Raji (cell line): Measurements from ENCODE around the gene TBC1D22A.

Experiments
- POLR2A ChIP-seq: IDR thresholded peaks from 2 replicates; pipeline ENCODE4 v1.6.1; 2011; ENCODE audit warnings: low read depth, low read length, control low read depth; ENCODE audit not compliant: insufficient read depth

Gene TBC1D22A

DNA sequence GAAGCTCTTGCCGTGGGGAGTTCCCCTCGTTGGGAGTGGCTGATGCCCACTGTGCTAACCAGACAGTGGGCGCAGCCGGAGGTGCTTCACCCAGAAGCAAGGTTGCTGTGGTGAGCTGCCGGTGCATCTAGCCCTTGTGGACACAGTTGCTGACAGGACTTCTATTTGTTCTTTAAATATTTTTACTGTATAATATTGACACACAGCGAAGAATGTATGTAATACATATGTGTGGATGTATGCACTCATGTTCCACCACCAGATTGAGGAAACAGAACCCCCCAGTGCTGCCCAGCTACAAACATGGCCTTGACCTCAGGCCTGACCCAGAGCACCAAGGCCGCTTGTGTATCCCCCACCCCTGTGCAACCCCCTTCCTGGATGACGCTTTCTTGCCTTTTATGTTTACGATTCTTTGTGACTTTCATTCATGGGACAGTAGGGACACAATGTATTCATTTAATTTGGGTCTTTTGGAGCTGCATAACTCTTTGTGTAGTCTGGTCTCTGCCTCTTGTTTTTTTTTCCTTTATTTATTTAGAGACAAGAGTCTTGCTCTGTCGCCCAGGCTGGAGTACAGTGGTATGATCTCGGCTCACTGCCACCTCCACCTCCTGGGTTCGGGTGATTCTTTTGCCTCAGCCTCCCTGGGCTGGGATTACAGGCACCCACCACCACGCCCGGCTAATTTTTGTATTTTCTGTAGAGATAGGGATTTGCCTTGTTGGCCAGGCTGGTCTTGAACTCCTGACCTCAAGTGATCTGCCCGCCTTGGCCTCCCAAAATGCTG is 132.6 kb downstream of the TBC1D22A start:
- no peak for TF ChIP-seq POLR2A

DNA sequence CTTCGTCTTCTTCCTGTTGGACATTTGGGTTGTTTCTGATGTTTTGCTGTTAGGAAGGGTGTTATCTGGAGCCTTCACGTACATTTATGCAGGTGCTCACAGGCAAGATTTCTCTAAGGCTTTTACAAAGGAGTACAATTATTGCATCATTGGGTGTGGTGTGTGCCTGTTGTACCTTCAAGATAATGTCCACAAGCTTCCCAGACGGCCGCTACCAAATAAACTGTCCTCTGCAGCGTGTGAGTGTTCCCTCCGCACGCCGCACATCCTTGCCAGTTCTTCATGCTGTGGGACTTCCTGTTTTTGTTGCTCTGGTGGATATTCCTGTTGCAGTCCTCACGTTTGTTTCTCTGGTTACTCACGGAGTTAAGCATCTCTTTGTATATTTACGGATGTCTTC is 133.3 kb downstream of the TBC1D22A start:
- TF ChIP-seq POLR2A = no peak

DNA sequence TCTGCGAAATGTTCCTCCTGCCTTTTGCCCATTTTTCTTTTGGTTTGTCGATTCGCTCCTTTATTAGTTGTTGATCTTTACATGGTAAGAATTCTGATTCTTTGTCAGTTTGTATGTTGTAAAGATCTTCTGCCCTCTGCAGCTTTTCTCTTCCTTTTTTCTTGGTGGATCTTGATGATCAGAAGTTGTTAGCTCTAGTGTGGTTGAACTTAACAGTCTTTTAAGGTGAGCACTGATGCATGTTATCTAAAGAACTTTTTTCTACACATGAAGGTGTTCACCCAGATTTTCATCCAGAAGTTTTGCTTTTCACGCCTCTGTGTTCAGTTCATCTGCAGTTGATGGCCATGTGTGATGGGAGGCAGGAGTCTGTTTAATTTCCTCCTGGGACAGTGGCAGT is 133.7 kb downstream of the TBC1D22A start:
- TF ChIP-seq POLR2A = no peak

DNA sequence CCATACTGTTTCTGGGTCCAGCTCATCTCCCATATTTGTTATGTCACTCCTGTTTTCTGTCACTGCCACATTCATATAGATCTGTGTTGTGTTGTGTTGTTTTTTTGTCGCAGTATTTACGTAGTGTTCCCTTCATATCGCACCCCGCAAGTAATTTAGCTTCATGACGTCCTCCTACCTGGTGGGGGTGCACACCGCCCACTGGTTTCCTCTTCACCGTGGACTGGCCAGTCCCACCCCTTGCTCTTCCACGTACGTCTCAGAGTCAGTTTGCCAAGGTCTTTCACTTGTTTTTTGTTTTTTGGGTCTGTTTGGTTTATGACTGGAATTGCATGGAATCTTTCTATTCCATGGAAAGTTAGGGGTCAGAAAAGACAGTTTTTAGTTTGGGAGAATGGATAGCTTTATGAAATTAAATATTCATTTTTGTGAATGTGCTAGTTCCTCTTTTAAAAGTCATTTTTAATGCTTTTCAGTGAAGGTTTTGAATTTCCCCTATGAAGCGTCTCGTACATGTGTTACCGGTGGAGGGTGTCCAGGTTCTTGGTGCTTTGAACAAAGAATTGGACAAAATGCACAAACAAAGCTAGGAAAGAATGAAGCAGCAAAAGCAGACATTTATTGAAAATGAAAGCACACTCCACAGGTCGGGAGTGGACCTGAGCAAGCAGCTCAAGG is 134.3 kb downstream of the TBC1D22A start:
- TF ChIP-seq POLR2A = no peak

DNA sequence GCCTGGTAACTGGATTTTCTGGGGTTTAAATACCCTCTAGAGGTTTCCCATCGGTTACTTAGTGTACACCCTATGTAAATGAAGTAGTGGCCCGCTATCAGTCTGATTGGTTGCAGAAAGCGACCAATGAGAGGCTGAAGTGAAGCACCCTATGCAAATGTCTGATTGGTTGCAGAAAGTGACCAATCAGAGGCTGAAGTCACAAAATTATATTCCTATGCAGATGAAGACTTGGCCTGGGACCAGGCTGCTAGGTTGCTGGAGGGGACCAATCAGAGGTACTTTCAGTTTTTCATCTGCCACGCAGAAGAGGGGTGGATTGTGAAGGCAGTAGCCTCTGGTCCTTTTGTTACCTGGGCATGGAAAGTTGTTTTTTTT is 134.8 kb downstream of the TBC1D22A start:
- TF ChIP-seq POLR2A = no peak

DNA sequence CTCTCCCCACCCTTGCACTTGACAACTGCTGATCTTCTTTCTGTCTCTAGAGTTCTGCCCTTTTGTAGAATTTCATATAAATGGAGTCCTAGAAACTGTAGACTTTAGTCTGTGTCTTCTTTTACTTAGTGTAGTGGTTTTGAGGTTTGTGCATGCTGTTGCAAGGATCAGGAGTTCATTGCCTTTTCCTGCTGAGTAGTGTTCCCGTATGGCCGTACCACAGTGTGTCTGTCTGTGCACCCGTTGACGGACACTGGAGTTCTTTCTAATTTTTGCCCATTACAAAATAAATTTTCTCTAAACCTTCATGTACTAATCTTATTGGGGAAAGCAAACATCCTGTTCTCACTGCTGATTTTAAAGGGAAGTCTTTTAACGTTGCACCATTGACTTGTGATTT is 138.1 kb downstream of the TBC1D22A start:
- no peak for TF ChIP-seq POLR2A

DNA sequence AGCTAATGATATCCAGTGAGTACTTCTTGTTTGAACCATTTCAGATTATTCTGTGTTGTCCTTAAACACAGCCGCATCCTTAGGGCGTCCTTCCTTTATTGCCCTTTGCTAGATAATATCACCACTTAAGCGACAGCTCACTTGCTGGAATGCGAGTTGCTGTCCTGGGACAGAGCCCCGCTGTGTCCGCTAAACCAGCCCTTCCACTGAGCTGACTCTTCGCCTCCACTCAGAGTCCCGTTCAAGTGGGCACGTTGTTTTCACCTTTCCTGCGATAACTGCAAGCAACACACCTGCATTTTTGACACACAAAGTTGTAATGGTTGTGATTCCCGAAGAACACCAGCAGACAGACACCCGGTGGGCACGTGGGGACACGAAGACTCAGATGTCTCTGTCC is 140.0 kb downstream of the TBC1D22A start:
- no peak for TF ChIP-seq POLR2A

DNA sequence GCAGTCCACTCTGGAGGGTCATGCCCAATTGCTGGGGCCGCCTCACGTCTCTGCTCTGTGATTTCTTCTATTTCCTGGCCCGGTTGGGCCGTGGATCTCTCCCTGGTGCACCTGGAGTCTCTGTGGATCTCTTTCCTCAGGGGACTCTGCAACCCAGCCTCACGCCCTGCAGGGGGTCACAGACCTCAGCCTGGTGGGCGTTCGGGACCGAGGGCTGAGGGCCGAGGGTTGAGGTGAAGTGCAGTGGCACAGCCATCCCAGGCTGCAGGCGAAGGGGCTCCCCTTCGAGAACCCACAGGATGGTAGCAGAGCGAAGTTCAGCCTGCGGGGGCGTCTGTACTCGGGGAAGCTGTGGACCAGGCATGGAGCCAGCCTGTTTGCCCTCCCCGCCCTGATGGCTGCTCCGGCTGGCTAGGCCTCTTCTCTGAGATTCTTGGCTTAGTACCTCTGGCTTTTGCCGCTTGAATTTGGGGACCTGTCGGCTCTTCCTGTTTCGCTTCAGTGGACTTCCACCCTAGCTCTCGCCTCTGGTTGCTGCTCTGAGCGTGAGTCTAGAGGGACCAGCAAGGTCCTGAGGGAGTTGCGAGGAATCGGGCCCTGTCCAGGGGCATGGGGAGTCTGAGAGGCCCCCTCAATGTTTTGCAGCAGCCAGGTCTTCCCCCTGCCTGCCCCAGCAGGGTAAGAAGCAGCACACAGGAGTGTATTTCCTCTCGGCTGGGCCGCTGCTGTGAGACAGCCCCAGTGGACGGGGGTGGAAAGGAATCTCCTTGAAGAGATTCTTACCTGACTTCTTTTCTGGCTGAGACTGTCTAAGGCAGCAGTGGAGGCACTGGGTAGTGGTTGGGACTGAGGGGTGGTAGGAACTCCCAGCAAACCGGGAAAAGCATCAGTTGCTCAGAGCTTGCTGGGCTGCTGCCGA is 140.8 kb downstream of the TBC1D22A start:
- no peak for TF ChIP-seq POLR2A

DNA sequence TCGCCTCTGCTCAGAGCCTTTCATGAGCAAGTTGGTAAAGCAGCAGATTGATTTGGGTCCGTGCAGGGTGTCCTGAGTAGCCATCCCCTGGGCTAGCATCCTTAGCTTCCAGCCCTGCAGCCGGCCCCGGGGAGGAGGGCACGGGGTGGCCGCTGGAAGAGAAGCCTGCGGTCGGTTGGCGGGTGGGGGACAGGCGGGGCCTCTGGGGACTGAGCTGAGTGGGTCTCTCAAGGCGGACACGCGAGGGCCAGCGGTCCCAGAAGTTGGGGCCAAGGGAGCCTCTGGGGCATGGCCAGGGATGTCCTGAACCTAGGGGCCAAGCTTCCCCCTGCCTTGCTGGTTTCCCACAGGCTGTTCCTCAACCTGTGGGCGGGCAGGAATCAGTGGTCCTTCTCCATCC is 143.0 kb downstream of the TBC1D22A start:
- TF ChIP-seq POLR2A = no peak

DNA sequence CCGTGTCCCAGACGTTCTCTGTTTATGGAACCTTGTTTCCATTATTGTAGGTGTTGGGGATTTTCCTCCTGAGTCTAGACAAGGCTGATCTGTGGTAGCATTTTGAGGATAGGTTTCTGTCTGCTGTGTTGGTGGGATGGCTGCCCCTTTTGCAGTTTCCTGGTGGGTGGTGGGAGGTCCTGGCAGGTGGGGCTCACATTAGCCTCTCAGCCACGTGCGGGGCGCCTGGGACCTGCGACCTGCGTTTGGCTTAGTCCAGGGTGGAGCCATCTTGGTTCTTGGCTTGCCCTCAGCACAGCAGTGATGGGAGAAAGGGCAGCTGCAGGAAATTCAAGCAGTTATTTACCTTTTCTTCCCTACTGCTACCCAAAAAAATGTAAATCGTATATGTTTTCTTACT is 143.4 kb downstream of the TBC1D22A start:
- no peak for TF ChIP-seq POLR2A

DNA sequence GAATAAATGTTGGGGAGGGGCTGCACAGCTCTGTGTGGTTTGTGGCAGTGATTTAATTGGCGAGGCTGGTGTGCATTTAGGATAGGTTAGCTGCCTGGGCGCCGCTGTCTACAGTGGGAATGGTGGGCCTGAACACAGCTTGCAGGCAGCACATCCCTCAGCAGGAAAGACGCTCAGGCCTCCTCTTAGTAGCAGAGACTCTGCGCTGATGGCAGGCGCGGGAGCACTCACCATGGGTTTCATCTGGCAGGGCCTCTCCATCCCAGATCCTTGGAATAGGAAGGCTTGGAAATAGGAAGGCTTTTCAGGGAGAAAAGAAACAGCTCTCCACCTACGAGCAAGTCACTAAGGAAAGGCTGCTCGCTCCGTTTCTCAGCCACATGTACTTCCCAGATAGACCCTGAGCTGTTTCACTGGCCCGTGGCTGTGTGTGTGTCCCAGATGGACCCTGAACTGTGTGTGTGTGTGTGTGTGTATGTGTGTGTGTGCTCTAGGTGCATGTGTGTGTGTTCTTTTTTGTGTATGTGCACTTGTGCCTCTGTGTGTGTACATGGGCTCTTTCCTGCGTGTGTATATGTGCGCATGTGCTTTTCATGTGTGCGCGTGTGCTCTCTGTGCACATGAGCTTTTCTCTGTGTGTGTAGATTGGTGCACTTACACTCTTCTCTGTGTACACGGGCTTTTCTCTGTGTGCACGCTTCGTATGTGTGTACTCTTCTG is 144.0 kb downstream of the TBC1D22A start:
- no peak for TF ChIP-seq POLR2A

DNA sequence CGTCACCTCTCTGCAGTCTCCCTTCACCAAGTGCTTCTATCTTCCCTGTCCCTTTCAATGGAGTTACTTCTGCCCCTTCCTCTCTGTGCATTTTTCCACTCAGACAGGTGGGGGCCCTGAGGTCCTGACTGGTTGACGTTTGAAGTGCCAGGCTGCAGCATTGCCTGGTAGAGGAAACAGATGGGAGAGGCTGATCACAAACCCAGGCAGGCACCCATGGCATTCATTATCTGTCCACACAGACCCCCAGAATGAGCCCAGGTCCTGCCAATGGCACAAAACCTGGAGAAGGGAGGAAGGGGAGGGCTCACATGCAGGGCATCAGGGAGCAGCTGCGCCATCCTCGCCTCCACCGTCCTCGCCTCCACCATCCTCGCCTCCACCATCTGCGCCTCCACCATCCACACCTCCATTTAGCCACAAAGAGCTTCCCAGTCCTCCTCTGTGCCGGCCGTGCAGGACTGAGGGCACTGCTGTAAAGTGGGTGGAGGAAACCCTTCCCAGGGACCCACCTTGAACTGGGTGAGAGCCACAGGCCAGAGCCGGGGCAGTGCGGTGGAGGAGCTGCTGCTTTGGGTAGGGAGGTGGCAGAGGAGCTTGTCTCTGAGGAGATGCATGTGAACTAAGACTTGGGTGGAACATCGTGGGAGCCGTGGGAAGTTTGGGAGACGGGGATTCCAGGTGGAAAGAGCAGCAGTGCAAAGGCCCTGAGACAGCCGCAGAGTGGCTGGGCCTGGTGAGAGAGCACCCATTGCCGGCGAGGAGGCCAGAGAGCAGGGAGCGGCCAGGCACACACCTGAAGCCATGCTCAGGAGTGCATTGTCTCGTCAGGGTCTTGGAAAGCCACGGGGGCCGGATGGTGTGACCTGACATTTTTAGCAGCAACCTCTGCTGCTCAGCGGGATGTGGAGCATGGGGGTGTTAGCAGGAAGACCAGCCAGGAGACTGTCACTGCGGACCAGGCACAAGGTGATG is 145.1 kb downstream of the TBC1D22A start:
- no peak for TF ChIP-seq POLR2A

DNA sequence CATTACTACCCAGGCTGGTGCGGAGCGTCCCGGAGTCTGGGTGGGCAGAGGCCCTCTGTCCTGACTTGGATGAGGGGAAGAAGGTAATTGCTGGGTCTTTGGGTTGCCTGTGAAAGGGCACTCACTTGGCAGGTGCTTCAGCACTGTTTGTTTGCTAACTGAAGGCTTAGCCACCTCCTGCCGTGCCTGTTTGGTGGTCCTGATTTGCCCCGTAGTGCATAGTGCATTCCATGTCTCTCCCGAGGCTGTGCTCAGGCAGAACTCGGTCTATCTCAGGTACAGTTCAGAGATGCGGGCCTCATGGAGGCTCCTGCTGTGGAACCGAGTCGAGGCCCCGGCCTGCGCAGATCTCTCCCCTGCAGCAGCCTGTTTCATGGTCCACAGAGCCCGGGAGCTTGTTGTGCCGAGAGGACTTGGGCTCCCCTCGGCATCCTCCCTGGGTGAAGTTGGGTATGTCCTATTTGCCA is 146.2 kb downstream of the TBC1D22A start:
- TF ChIP-seq POLR2A = no peak

DNA sequence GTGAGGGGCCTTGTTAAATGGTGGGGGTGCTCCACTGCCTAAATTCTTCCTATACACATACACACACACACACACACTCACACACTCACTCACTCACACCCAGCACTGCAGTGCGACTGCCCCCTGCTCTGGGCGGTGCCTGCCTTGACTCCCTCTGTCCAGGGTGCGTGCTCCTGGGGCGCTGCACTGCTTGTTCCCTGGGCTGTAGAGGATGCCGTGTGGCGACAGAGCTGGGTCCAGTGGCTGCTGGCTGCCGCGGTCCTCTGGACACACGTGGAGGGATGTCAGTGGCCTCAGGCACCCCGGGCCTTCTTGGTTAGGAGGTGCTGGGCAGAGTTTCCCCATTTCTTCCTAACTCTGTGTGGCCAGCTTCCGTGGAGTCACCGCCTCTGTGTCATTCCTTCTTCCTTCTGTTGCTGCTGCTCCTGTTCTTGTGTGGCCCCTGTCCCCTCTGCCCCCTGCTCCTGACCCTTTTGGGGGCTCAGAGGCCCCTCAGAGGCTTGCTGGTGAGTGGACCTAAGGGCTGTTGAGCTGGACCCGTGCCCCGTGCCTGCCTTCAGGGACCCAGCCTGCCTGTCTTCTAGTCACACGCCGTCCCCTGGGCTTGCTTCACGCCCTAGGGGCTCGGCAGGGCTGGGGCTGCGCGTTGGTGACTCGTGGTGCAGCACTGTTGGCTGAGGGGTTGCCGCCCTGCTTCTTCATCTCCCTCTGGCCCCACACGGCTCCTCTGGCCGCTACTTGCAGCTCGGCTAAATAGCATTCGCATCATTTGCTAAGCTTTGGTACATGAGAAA is 147.0 kb downstream of the TBC1D22A start:
- no peak for TF ChIP-seq POLR2A
